ENCODE data around the gene ARID2.

Gene ARID2

DNA sequence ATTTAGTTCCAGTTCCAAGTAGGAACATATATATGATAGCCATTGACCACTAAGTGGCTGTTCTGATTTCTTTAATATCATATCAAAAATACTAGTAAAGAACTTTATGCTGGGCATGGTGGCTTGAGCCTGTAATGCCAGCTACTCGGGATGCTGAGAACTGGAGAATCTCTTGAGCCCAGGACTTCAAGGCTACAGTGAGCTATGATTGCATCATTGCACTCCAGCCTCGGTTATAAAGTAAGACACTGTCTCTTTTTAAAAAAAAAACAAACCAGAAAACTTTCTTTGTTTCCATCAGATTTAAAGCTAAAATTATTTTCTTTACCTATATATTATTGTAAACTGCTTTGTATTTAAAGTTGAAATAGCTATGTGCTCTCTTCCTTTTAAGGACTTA, 133.8 kb downstream of the ARID2 start:
- CTCF ChIA-PET, result interaction anchor here (0.6 to 1.2 kb wide), 2 partner anchors 9 to 40 kb away, joined by 4 to 6 read pairs; no protein-coding TSS in a partner anchor
- POLR2A ChIA-PET, result no interaction called here
- WGBS (ENCODE audit: insufficient coverage), result 100% methylated on average over 1 of the region's 2 CpGs

DNA sequence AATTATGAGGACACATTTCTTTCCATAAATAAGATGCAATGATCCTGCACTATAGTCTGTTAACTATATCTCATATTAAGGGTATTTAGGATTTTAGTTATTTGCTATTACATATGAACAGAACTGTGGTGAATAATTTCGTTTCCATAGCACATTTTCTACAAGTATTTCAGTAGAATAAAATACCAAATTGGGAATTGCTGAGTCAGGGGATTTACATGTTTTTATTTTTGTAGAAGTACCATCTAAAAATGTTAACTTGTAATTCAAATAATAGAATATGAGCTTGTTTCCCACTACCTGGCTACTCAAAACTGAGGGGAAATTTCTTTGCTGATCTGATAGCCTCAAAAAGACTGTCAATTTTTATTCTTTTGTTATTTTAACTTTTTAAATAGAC, 136.8 kb downstream of the ARID2 start:
- Histone ChIP-seq H3K27ac (ENCODE audit: insufficient read depth in 1 of 2, low read depth in 1 of 2, low read length in 2 of 2, poor library complexity in 1 of 2, severe bottlenecking in 2 of 2) (no peak overlapping the region), H3K27me3 (replicated peaks in 2 of 5; ENCODE audit: control insufficient read depth in 4 of 5, insufficient read depth in 5 of 5, low read length in 4 of 5) (no peaks in the 10 kb centered on the region), H3K4me1 (ENCODE audit: control extremely low read depth in 1 of 4, control insufficient read depth in 4 of 4, insufficient read depth in 4 of 4, low read length in 3 of 4) (no peaks in the 10 kb centered on the region), H3K4me3 (ENCODE audit: control insufficient read depth in 1 of 7, extremely low read depth in 1 of 7, insufficient read depth in 4 of 7, low read depth in 2 of 7, low read length in 6 of 7) (no peak overlapping the region), H3K36me3 (ENCODE audit: control insufficient read depth in 4 of 4, insufficient read depth in 4 of 4, low read length in 3 of 4) (peaks cover 14 to 40% (median 27%) of the 10 kb centered on the region in 4 experiments), H3K9me3 (ENCODE audit: control extremely low read depth in 1 of 5, control insufficient read depth in 4 of 5, insufficient read depth in 2 of 5, low read depth in 1 of 5, low read length in 4 of 5) (no peaks in the 10 kb centered on the region)
- no peak for DNase-seq
- ChIA-PET CTCF (interaction anchor here (2.4 kb wide), 1 partner anchor 9 kb away, joined by 6 read pairs; no protein-coding TSS in a partner anchor), POLR2A (no interaction called here)
- no CpG with 5 or more reads among the region's 1 CpG for WGBS (ENCODE audit: insufficient coverage)

More for the DNA sequence above, 133.8 kb downstream of the ARID2 start:
- H3K27ac ChIP-seq (ENCODE audit: insufficient read depth in 1 of 2, low read depth in 1 of 2, low read length in 2 of 2, poor library complexity in 1 of 2, severe bottlenecking in 2 of 2), result no peak overlapping the region
- DNase-seq, result no peak
- no peaks in the 10 kb centered on the region for H3K27me3 ChIP-seq (replicated peaks in 2 of 5; ENCODE audit: control insufficient read depth in 4 of 5, insufficient read depth in 5 of 5, low read length in 4 of 5)
- no peak overlapping the region for H3K4me3 ChIP-seq (ENCODE audit: control insufficient read depth in 1 of 7, extremely low read depth in 1 of 7, insufficient read depth in 4 of 7, low read depth in 2 of 7, low read length in 6 of 7)
- H3K4me1 ChIP-seq (ENCODE audit: control extremely low read depth in 1 of 4, control insufficient read depth in 4 of 4, insufficient read depth in 4 of 4, low read length in 3 of 4), result no peaks in the 10 kb centered on the region
- peaks cover 18 to 30% (median 24%) of the 10 kb centered on the region in 4 experiments for H3K36me3 ChIP-seq (ENCODE audit: control insufficient read depth in 4 of 4, insufficient read depth in 4 of 4, low read length in 3 of 4)
- no peaks in the 10 kb centered on the region for H3K9me3 ChIP-seq (ENCODE audit: control extremely low read depth in 1 of 5, control insufficient read depth in 4 of 5, insufficient read depth in 2 of 5, low read depth in 1 of 5, low read length in 4 of 5)

DNA sequence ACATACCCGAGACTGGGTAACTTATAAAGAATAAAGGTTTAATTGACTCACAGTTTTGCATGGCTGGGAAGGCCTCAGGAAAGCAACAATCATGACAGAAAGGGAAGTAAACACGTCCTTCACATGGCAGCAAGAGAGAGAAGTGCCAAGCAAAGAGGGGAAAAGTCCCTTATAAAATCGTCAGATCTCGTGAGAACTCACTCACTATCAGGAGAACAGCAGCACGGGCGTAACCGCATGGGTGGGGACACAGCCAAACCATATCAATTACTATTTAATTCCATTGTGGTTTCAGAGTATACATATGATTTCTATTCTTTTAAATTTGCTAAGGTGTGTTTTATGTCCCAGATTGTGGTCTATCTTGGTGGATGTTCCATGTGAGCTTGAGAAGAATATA, 142.9 kb downstream of the ARID2 start:
- Histone ChIP-seq H3K27ac (ENCODE audit: insufficient read depth in 1 of 2, low read depth in 1 of 2, low read length in 2 of 2, poor library complexity in 1 of 2, severe bottlenecking in 2 of 2) (no peak overlapping the region), H3K9me3 (ENCODE audit: control extremely low read depth in 1 of 5, control insufficient read depth in 4 of 5, insufficient read depth in 2 of 5, low read depth in 1 of 5, low read length in 4 of 5) (peaks cover 0 to 18% (median 11%) of the 10 kb centered on the region in 5 experiments), H3K36me3 (ENCODE audit: control insufficient read depth in 4 of 4, insufficient read depth in 4 of 4, low read length in 3 of 4) (peaks cover 18 to 67% (median 44%) of the 10 kb centered on the region in 4 experiments), H3K4me3 (ENCODE audit: control insufficient read depth in 1 of 7, extremely low read depth in 1 of 7, insufficient read depth in 4 of 7, low read depth in 2 of 7, low read length in 6 of 7) (no peak overlapping the region), H3K27me3 (replicated peaks in 2 of 5; ENCODE audit: control insufficient read depth in 4 of 5, insufficient read depth in 5 of 5, low read length in 4 of 5) (no peaks in the 10 kb centered on the region), H3K4me1 (ENCODE audit: control extremely low read depth in 1 of 4, control insufficient read depth in 4 of 4, insufficient read depth in 4 of 4, low read length in 3 of 4) (peaks cover 0 to 3% (median 0%) of the 10 kb centered on the region in 4 experiments)
- 100% methylated on average over 1 of the region's 7 CpGs for WGBS (ENCODE audit: insufficient coverage)
- ChIA-PET CTCF (interaction anchor here (1.4 kb wide), 1 partner anchor 110 kb away, joined by 4 read pairs; no protein-coding TSS in a partner anchor), POLR2A (no interaction called here)
- DNase-seq, result peak in 2 of 3 donors; percentile 8 to 20

DNA sequence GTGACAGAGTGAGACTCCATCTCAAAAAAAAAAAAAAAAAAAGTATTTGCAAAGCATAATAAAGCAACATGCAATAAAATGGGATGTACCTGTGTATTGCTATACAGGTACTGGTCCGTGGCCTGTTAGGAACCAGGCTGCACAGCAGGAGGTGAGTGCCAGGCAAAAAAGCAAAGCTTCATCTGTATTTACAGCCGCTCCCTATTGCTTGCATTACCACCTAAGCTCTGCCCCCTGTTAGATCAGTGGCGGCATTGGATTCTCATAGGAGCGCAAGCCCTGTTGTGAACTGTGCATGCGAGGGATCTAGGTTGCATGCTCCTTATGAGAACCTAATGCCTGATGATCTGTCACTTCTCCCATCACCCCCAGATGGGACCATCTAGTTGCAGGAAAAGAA, 147.6 kb downstream of the ARID2 start:
- CTCF ChIA-PET, result interaction anchor here (0.6 kb wide), 1 partner anchor 557 kb away, joined by 4 read pairs; no protein-coding TSS in a partner anchor
- POLR2A ChIA-PET, result no interaction called here
- peaks cover 34 to 75% (median 45%) of the 10 kb centered on the region in 4 experiments for H3K36me3 ChIP-seq (ENCODE audit: control insufficient read depth in 4 of 4, insufficient read depth in 4 of 4, low read length in 3 of 4)
- 97% methylated on average over 5 of the region's 5 CpGs for WGBS (ENCODE audit: insufficient coverage)
- H3K4me3 ChIP-seq (ENCODE audit: control insufficient read depth in 1 of 7, extremely low read depth in 1 of 7, insufficient read depth in 4 of 7, low read depth in 2 of 7, low read length in 6 of 7), result no peak overlapping the region
- H3K9me3 ChIP-seq (ENCODE audit: control extremely low read depth in 1 of 5, control insufficient read depth in 4 of 5, insufficient read depth in 2 of 5, low read depth in 1 of 5, low read length in 4 of 5), result peaks cover 0 to 18% (median 11%) of the 10 kb centered on the region in 5 experiments
- peaks cover 0 to 9% (median 3%) of the 10 kb centered on the region in 4 experiments for H3K4me1 ChIP-seq (ENCODE audit: control extremely low read depth in 1 of 4, control insufficient read depth in 4 of 4, insufficient read depth in 4 of 4, low read length in 3 of 4)
- peak in 1 of 3 donors; percentile 6 for DNase-seq
- no peak overlapping the region for H3K27ac ChIP-seq (ENCODE audit: insufficient read depth in 1 of 2, low read depth in 1 of 2, low read length in 2 of 2, poor library complexity in 1 of 2, severe bottlenecking in 2 of 2)
- H3K27me3 ChIP-seq (replicated peaks in 2 of 5; ENCODE audit: control insufficient read depth in 4 of 5, insufficient read depth in 5 of 5, low read length in 4 of 5), result no peaks in the 10 kb centered on the region

DNA sequence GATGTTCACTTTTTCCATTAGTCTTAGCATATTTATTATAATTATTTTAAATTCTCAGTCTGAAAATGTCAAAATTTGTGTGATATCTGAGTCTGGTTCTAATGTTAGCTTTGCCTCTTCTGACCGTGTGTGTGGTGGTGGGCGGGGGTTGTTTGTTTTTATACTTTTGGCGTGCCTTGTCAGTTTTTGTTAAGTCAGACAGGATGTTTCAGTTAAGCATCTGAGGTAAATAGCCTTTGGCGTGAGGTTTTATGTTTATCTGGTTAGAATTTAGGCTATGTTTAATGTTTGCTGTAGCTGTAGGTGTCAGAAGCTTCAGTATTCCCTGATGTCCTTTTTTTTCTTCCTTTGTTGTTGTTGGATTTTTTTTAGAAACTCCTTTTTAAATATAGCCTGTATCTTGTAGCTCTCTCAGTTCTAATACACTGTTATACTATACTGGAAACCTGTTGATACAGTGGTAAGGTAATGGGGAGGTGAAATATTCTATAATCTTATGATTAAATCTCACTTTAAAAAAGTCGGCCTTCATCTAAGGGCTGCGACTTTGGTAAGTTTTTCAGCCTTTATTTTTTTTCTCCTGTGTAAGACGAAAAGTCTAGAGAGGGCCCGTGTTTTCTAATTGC, 149.2 kb downstream of the ARID2 start:
- POLR2A ChIA-PET, result no interaction called here
- peaks cover 29 to 70% (median 44%) of the 10 kb centered on the region in 4 experiments for H3K36me3 ChIP-seq (ENCODE audit: control insufficient read depth in 4 of 4, insufficient read depth in 4 of 4, low read length in 3 of 4)

DNA sequence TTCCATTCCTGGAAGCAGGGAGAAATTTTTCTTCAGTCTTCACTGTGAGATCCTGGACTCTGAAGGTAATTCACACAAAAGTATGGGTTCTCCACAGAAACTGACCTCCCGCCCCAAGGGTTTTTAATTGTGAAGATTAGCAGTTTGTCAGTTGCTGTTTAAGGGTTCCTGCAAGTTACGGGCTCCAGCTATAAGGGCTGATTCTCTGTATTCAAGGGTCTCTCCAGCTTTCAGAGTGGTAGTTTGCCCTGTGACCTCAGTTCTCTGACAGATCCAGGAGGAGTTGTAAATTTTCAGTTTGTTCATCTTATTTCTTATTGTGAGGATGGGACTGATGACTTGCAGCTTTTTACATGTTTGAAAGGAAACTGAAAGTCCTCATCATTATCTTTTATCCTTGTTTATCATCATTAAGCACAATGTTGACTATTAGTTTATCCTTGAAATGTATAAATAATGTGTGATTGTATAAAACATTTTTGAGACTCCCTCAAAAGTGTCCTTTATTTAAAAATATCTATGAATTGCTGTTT, 149.9 kb downstream of the ARID2 start:
- WGBS (ENCODE audit: insufficient coverage), result 100% methylated on average over 2 of the region's 2 CpGs
- H3K9me3 ChIP-seq (ENCODE audit: control extremely low read depth in 1 of 5, control insufficient read depth in 4 of 5, insufficient read depth in 2 of 5, low read depth in 1 of 5, low read length in 4 of 5), result peaks cover 0 to 18% (median 9%) of the 10 kb centered on the region in 5 experiments
- no peak overlapping the region for H3K4me3 ChIP-seq (ENCODE audit: control insufficient read depth in 1 of 7, extremely low read depth in 1 of 7, insufficient read depth in 4 of 7, low read depth in 2 of 7, low read length in 6 of 7)
- peaks cover 24 to 69% (median 40%) of the 10 kb centered on the region in 4 experiments for H3K36me3 ChIP-seq (ENCODE audit: control insufficient read depth in 4 of 4, insufficient read depth in 4 of 4, low read length in 3 of 4)
- H3K27me3 ChIP-seq (replicated peaks in 2 of 5; ENCODE audit: control insufficient read depth in 4 of 5, insufficient read depth in 5 of 5, low read length in 4 of 5), result no peaks in the 10 kb centered on the region
- DNase-seq, result peak in 2 of 3 donors; percentile 10 to 22
- H3K4me1 ChIP-seq (ENCODE audit: control extremely low read depth in 1 of 4, control insufficient read depth in 4 of 4, insufficient read depth in 4 of 4, low read length in 3 of 4), result peaks cover 0 to 6% (median 3%) of the 10 kb centered on the region in 4 experiments
- CTCF ChIA-PET, result interaction anchor here (0.6 to 1.0 kb wide), 2 partner anchors 12 to 37 kb away, joined by 3 read pairs; no protein-coding TSS in a partner anchor
- POLR2A ChIA-PET, result no interaction called here
- peak overlapping the region; percentile 36 to 71 for H3K27ac ChIP-seq (ENCODE audit: insufficient read depth in 1 of 2, low read depth in 1 of 2, low read length in 2 of 2, poor library complexity in 1 of 2, severe bottlenecking in 2 of 2)

More for the DNA sequence above, 149.2 kb downstream of the ARID2 start:
- Histone ChIP-seq H3K27me3 (replicated peaks in 2 of 5; ENCODE audit: control insufficient read depth in 4 of 5, insufficient read depth in 5 of 5, low read length in 4 of 5) (no peaks in the 10 kb centered on the region), H3K4me1 (ENCODE audit: control extremely low read depth in 1 of 4, control insufficient read depth in 4 of 4, insufficient read depth in 4 of 4, low read length in 3 of 4) (peaks cover 0 to 6% (median 3%) of the 10 kb centered on the region in 4 experiments), H3K9me3 (ENCODE audit: control extremely low read depth in 1 of 5, control insufficient read depth in 4 of 5, insufficient read depth in 2 of 5, low read depth in 1 of 5, low read length in 4 of 5) (peaks cover 0 to 18% (median 11%) of the 10 kb centered on the region in 5 experiments), H3K4me3 (ENCODE audit: control insufficient read depth in 1 of 7, extremely low read depth in 1 of 7, insufficient read depth in 4 of 7, low read depth in 2 of 7, low read length in 6 of 7) (no peak overlapping the region), H3K27ac (ENCODE audit: insufficient read depth in 1 of 2, low read depth in 1 of 2, low read length in 2 of 2, poor library complexity in 1 of 2, severe bottlenecking in 2 of 2) (peak overlapping the region; percentile 36 to 71)
- CTCF ChIA-PET, result interaction anchor here (0.7 to 1.0 kb wide), 2 partner anchors 9 to 11 kb away, joined by 3 read pairs; no protein-coding TSS in a partner anchor
- WGBS (ENCODE audit: insufficient coverage), result 55% methylated on average over 5 of the region's 8 CpGs
- DNase-seq, result peak; percentile 8 to 62 (median 52)

DNA sequence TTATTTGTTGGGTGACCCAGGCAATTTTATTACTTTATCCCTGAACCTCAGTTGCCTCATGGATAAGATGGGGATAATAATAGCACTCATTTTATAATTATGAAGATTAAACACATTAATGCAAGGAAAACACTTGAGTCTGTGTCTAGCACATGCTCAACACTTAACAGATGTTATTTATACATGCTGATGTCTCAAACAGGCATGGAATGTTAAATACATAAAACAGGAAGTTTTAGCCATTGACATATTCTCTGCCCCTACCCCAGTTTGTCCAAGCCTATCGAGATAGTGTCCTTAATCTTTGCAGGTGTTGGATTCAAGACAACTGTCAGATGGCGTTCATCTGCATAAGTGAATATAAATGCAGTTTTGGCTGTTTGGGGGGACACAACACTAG, 151.0 kb downstream of the ARID2 start:
- CTCF ChIA-PET, result no interaction called here
- Histone ChIP-seq H3K27me3 (replicated peaks in 2 of 5; ENCODE audit: control insufficient read depth in 4 of 5, insufficient read depth in 5 of 5, low read length in 4 of 5) (no peaks in the 10 kb centered on the region), H3K4me1 (ENCODE audit: control extremely low read depth in 1 of 4, control insufficient read depth in 4 of 4, insufficient read depth in 4 of 4, low read length in 3 of 4) (peaks cover 0 to 6% (median 3%) of the 10 kb centered on the region in 4 experiments), H3K36me3 (ENCODE audit: control insufficient read depth in 4 of 4, insufficient read depth in 4 of 4, low read length in 3 of 4) (peaks cover 21 to 69% (median 34%) of the 10 kb centered on the region in 4 experiments), H3K9me3 (ENCODE audit: control extremely low read depth in 1 of 5, control insufficient read depth in 4 of 5, insufficient read depth in 2 of 5, low read depth in 1 of 5, low read length in 4 of 5) (peaks cover 3 to 19% (median 6%) of the 10 kb centered on the region in 5 experiments), H3K4me3 (ENCODE audit: control insufficient read depth in 1 of 7, extremely low read depth in 1 of 7, insufficient read depth in 4 of 7, low read depth in 2 of 7, low read length in 6 of 7) (no peak overlapping the region), H3K27ac (ENCODE audit: insufficient read depth in 1 of 2, low read depth in 1 of 2, low read length in 2 of 2, poor library complexity in 1 of 2, severe bottlenecking in 2 of 2) (no peak overlapping the region)
- WGBS (ENCODE audit: insufficient coverage), result no CpG with 5 or more reads among the region's 2 CpGs
- POLR2A ChIA-PET, result no interaction called here
- no peak for DNase-seq

All from common myeloid progenitor, CD34-positive (primary cell).